ENCODE measurements around the gene CSNK2A1.

- TF ChIP-seq, protein P1, sequence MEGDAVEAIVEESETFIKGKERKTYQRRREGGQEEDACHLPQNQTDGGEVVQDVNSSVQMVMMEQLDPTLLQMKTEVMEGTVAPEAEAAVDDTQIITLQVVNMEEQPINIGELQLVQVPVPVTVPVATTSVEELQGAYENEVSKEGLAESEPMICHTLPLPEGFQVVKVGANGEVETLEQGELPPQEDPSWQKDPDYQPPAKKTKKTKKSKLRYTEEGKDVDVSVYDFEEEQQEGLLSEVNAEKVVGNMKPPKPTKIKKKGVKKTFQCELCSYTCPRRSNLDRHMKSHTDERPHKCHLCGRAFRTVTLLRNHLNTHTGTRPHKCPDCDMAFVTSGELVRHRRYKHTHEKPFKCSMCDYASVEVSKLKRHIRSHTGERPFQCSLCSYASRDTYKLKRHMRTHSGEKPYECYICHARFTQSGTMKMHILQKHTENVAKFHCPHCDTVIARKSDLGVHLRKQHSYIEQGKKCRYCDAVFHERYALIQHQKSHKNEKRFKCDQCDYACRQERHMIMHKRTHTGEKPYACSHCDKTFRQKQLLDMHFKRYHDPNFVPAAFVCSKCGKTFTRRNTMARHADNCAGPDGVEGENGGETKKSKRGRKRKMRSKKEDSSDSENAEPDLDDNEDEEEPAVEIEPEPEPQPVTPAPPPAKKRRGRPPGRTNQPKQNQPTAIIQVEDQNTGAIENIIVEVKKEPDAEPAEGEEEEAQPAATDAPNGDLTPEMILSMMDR (IDR thresholded peaks at IDR 0.05): no peak
- no peak for TF ChIP-seq ZFX (IDR thresholded peaks at IDR 0.05; ENCODE audit: borderline replicate concordance)
These were observed 73.7 kb downstream of the CSNK2A1 start for GRCh38 chr20:469746-470490.

Data from 22Rv1 (cell line).